ENCODE measurements around the gene TCF19.
"Not testable (repeated sequence)": the region's sequence is repeated elsewhere in the genome, so short reads cannot be mapped to it uniquely, and the experiment has no call there.

Gene TCF19

DNA sequence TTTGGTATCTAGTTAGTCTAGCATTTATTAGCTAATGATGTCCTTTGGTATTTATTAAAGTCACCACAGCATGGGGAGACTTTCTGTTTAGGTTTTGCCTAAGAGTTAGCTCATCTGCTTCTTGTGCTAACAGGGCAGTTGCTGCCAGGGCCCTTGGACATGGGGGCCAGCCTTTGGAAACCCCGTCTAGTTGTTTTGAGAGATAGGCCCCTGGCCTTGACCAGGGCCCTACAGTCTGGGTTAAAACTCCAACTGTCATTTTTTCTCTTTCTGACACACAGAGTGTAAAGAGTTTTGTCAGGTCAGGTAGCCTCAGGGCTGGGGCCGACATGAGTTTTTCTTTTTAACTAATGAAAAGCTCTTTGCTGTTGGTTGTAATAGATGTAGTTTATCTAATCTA lies 24.9 kb downstream of the TCF19 start:
- not testable (repeated sequence) for DNase-seq (ENCODE audit: low spot score)

DNA sequence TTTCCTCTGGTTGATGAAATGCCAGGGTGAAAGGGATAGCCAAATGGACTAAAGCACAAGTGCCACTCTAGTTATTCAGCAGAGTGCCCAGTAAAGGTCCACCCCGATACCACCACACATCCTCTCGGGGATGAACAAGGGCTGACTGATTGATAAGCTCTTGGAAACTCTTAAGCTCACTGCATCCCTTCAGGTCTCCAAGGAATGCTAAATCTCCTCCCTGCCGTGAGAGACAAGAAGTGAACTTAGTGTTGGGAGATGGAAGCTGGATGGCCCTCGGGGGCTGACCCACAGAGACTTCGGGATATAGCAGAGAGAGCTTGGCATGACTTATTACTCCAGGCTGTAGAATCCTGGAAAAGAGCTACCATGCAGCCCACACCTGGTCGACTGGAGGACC lies 25.5 kb downstream of the TCF19 start:
- DNase-seq (ENCODE audit: low spot score), result not testable (repeated sequence)

DNA sequence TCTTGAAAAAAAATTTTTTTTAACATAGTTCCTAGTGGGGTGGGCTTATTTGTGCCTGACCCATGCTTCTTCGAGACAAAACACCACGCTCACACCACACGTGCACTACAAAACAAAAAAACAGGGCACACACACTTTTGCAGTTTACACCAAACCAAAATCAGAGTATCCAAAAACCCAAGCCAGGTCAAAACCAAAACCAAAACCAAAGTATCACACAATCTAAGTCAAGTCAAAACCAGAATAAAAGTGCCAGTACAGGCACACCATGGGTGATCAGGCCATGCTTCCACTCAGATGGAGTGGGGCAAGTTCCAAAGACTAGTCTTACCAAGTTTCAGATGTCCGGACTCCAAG lies 27.3 kb downstream of the TCF19 start:
- DNase-seq (ENCODE audit: low spot score), result not testable (repeated sequence)

DNA sequence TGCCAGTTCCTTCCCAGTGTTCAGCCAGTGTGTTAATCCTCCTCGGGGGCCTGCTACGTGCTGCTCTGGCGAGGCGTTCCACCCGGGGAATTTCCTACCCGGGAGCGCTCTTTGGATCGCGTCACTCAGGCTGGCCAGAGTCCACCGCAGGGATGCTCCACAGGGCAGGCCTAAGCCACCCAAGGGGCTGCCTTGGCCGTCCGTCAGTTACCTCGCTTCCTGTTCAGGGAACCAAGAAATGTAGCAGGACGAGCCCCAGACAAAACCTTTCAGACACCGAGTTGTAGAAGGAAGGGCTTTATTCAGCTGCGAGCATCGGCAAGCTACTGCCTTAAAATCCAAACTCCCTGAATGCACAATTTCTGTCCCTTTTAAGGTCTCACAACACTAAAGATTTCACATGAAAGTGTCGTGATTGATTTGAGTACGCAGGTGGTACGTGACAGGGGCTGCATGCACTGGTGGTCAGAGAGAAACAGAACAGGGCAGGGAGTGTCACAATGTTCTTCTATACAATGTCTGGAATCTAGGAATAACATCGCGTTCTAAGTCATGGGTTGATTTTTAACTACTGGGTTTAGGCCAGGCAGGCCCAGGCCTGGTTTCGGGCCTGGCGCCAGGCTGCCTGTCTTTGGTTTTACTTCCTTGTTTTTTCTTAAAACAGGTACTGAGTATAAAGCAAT lies 27.8 kb downstream of the TCF19 start:
- no peak for DNase-seq (ENCODE audit: low spot score)

DNA sequence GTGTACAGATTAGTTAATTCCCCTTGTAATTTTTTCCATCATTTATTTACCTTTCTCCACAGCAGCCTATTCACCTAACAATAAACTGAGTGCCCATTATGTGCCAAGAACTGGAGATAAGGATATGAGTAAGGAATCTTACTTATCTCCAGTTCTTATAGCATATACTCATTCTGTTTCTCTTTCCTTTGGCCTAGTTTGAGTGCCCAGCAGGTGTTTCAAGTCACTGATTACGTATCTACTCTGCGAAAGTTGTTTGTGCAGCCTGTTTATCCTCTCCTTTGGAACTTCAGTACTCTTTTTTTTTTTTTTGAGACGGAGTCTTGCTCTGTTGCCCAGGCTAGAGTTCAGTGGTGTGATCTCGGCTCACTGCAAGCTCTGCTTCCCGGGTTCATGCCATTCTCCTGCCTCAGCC lies 29.4 kb downstream of the TCF19 start:
- DNase-seq (ENCODE audit: low spot score), result no peak

DNA sequence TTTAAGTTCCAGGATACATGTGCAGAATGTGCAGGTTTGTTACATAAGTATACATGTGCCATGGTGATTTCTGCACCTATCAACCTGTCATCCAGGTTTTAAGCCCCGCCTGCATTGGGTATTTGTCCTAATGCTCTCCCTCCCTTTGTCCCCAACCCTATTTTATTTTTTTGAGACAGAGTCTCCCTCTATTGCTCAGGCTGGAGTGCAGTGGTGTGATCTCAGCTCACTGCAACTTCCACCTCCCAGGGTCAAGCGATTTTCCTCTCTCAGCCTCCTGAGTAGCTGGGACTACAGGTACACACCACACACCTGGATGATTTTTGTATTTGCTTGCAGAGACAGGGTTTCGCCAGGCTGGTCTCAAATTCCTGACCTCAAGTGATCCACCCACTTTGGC lies 30.8 kb downstream of the TCF19 start:
- not testable (repeated sequence) for DNase-seq (ENCODE audit: low spot score)

DNA sequence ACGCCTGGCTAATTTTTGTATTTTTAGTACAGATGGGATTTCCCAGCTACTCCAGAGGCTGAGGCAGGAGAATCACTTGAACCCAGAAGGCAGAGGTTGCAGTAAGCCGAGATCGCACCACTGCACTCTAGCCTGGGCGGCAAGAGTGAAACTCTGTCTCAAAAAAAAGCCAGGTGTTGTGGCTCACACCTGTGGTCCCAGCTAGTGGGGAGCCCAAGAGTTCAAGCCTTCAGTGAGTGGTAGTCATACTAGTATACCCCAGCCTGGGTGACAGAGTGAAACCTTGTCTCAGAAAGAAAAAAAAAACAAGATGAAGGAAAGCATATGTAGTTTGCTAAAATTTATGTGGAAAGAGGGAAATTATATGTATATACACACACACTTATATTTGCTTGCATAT lies 32.1 kb downstream of the TCF19 start:
- DNase-seq (ENCODE audit: low spot score), result no peak

DNA sequence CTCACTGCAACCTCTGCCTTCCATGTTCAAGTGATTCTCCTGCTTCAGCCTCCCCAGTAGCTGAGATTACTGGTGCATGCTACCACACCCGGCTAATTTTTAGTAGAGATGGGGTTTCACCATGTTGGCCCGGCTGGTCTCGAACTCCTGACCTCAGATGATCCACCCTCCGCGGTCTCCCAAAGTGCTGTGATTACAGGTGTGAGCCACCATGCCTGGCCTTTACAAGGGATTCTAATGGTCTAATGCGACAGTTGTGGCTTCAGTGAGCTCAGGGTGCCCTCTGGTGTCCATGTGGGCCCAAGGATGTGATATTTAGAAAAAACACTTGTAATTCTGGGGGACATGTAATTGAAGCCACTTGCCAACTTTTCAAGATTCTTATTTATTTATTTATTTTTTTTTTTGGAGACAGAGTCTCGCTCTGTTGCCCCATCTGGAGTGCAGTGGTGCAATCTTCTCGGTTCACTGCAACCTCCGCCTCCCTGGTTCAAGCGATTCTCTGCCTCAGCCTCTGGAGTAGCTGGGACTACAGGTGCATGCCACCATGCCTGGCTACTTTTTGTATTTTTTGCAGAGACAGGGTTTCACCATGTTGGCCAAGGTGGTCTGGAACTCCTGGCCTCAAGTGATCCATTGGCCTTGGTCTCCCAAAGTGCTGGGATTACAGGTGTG lies 34.2 kb downstream of the TCF19 start:
- peak; percentile 50 for DNase-seq (ENCODE audit: low spot score)

DNA sequence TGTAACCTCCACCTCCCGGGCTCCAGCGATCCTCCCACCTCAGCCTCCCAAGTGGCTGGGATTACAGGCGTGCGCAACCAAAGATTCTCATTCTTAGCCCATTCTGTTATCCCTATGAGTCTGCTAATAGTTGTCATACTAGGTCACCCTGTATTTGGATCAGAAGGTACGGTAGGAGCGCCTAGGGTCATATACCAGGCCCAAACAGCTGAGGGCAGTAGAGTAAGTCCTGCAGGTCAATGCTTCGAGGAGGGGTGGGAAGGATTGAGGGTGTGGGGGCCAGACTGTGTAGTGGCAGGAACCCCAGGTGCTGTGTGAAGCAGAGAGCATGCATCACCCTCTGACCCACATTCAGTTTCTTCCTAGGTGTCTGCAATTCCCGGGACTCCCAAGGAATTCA lies 34.8 kb downstream of the TCF19 start:
- no peak for DNase-seq (ENCODE audit: low spot score)

DNA sequence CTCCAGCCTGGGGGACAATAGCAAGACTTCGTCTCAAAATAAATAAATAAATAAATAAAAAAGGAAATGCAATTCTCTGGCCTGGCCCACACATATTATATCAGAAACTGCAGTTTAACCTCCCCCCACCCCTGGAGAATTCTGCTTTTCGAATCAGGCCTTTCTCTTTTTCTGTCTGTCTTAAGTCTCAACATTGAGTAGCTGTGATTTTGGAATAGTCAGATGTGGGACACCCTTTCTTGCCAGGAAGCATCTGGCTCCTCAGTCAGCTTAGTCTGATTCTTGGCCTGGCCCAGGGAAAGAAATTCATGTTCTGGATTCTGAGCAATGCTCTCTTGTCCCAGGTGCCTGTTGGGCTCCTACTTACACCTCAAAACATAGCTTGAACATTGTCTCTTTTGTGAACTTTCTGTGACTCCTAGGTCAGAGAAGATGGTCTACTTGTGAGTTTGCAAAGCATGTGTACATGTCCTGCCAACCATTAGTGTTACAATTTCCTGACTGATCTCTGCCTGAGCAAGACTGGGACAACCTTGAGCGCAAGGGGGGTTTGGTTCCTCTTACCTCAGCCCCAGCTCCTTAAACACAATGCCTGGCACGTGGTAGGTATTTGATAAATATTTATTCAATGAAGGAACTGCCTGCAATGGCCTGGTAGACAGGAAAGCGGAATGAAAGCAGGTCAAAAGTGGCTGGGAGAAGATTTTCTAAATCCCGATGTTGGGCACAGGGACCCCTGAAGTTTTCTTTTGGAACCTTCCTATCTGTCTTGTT lies 35.9 kb downstream of the TCF19 start:
- no peak for DNase-seq (ENCODE audit: low spot score)

DNA sequence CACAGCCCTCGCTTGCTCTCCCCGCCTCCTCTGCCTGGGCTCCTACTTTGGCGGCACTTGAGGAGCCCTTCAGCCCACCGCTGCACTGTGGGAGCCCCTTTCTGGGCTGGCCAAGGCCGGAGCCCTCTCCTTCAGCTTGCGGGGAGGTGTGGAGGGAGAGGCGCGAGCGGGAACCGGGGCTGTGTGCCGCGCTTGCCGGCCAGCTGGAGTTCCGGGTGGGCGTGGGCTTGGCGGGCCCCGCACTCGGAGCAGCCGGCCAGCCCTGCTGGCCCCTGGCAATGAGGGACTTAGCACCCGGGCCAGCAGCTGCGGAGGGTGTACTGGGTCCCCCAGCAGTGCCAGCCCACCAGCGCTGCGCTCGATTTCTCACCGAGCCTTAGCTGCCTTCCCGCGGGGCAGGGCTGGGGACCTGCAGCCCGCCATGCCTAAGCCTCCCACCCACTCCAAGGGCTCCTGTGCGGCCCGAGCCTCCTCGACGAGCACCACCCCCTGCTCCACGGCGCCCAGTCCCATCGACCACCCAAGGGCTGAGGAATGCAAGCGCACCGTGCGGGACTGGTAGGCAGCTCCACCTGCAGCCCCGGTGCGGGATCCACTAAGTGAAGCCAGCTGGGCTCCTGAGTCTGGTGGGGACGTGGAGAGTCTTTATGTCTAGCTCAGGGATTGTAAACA lies 37.1 kb downstream of the TCF19 start:
- DNase-seq (ENCODE audit: low spot score), result not testable (repeated sequence)

DNA sequence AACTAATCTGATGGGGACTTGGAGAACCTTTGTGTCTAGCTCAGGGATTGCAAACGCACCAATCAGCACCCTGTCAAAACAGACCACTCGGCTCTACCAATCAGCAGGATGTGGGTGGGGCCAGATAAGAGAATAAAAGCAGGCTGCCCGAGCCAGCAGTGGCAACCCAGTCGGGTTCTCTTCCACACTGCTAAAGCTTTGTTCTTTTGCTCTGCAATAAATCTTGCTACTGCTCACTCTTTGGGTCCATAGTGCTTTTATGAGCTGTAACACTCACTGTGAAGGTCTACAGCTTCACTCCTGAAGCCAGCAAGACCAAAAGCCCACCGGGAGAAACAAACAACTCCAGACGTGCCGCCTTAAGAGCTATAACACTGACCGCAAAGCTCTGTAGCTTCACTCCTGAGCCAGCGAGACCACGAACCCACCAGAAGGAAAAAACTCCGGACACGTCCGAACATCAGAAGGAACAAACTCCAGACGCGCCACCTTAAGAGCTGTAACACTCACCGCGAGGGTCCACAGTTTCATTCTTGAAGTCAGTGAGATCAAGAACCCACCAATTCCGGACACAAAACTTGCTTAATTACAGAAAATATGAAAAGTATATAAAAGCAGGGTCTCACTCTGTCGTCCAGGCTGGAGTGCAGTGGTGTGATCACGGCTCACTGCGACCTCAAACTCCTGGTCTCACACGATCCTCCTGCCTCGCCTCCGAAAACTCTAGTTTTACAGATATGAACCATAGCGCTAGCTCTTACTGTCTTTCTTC lies 38.0 kb downstream of the TCF19 start:
- DNase-seq (ENCODE audit: low spot score), result not testable (repeated sequence)

DNA sequence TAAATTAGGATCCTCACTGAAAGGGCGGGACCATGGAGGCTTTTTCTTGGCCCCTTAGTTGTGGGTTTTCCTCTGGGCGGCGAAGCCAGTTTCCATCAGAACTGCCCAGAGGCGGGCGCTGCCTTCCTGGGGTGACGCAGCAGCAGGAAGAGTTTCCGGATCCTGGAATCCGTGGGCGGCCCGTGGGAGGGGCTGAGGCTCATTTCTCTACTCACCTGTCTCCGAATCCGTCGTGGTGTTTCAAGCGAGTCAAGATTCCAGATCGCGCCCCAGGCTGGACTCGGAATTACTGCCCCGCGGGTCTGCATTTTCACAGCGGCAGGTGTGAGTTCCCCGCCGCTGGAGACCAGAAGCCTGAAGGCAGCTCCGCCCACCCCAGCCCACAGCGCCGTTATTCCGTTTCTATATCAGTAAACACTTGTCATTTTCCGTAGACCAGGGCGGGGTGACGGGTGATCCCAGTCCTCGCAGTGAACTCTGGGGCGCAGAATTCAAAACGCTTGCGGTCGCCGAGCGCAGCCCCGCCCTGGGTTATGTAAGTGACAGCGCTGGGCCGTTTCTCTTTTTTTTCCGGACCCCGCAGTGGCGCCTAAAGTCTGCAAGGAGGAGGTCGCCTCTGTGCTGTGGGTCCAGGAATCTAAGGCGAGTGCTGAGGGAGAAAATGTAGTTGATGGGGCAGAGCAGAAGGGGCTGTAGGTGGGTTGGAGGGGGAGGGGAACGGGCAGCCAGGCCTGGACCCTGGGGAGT lies 39.3 kb downstream of the TCF19 start:
- peak; percentile 92 for DNase-seq (ENCODE audit: low spot score)

DNA sequence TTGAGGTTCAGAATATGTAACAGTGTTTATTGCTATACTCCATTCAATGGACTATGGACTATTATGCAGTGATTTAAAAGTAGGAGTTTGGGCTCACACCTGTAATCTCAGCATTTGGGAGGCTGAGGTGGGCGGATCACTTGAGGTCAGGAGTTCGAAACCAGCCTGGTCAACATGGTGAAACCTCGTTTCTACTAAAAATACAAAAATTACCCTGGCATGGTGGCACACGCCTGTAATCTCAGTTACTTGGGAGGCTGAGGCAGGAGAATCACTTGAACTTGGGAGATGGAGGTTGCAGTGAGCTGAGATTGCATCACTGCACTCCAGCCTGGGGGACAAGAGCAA lies 40.7 kb downstream of the TCF19 start:
- DNase-seq (ENCODE audit: low spot score), result not testable (repeated sequence)

DNA sequence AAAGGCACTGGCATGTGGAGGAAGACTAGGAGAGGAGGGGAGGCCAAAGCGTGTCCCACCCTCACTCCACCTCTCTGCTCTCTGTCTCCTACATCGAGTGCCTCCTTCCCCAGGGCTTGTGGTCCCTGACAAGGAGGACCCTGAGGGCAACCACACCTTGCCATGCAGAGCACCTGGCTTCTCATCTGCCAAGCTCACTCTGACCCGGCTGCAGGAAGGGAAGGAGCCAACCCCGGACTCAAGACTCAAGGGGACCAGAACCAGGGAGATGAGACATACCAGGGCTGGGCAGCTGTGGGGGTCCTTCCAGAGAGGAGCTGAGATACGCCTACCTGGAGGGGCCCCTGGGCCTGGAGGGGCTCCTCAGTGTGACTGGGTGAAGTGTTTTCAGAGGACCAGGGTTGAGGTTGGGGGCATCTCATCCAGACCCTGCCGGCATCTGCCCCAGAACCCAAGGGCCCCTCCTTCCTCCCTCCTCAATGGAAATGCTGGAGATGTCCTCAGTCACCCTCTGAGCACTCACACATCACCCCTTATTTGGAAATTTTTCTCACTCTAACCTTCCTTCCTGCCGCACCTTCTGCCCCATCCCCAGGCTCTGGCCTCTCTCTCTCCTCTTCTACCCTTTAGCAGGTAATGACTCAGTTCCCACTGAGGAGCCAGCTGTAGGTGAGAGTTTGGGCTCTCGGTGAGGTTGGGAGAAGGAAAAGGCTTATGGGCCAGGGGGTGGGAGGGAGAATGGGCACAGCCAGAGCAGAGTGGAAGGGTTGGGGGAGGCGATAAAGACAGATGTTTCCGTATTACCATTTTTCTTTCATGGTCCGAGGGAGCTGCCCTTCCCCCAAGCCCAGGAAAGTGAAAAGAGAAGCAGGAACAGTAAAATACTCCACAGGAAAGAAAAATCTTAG lies 44.1 kb downstream of the TCF19 start:
- peak; percentile 19 for DNase-seq (ENCODE audit: low spot score)

DNA sequence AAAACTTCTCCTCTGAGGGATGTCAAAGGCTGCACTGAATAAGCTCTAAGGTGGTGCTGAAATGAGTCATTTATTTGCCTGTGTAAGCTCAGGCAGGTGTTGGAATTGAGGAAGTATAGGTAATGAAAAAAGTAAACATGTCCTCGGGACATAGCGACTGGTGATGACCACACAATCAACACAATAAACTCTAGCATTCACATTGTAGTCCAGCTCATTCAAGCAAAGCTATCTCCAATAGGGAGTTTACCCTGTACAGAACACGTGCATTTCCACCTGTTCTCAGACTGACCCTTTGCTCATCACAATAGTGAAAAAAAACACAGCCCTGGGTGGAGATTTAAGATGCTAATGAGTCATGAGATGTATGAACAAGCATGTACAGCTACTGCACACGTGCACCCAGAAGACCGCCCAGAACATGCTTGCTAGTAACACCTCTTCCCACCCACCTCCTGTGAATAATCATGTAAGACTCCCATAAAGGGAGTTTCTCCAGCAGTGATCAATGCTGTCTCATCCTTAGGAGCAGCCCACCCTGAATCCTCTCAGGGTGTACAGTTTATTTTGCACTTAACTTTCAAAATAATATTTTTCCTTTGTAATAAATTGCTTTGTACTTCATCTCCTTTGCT lies 45.1 kb downstream of the TCF19 start:
- peak; percentile 47 for DNase-seq (ENCODE audit: low spot score)

DNA sequence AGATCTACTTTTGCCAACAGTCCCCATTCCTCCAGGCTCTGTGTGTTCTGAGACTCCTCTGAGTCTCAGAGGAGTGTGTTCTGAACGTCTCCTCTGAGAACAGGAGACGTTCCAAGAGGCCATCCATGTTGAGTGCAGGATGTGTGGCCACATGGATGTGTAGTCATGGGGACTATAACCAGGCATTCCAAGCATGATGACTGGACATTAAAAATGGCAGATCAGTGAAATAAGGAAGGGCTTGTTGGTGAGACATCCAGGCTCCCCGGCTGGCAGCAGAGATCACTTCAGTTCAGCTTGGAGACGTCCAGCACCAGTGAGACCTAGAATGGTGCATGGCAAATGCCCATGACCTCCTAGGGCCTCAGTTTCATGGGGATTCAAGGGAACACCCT lies 46.4 kb downstream of the TCF19 start:
- DNase-seq (ENCODE audit: low spot score), result no peak

DNA sequence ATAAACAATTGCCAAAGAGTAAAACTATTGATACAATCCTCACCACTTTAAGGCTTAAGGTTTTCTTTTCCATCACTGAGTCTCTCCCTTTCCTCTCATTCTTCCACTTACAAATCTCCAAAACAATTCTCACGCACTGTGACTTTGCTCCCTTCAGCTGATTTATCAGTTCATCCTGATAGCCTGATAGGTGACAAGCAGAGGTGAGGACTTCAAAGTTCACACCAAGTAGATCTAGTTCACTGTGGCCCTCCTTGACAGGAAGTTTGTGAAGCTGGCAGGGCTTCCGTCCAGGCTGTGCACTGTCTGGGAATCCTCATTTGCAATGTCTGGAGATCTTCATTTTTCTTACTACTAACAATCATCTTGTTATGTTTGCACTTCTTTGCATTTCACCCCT lies 47.2 kb downstream of the TCF19 start:
- DNase-seq (ENCODE audit: low spot score), result no peak

DNA sequence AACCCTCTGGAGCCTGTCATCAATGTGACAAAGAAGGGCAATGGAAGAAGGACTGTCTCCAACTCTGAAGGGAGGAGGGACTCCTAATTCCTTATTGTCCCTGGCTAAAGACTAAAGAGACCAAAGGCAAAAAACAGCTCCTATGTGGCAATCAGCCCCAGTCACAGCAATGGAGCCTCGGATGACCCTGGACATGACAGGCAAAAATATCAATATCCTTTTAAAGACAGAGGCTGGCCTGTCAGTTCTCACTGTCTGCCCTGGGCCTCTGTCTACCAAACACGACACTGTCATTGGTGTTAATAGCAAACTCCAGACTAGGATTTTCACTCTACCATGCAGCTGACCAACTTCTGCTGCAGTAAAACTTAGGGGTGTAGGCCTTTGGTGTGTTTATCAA lies 50.1 kb downstream of the TCF19 start:
- no peak for DNase-seq (ENCODE audit: low spot score)

DNA sequence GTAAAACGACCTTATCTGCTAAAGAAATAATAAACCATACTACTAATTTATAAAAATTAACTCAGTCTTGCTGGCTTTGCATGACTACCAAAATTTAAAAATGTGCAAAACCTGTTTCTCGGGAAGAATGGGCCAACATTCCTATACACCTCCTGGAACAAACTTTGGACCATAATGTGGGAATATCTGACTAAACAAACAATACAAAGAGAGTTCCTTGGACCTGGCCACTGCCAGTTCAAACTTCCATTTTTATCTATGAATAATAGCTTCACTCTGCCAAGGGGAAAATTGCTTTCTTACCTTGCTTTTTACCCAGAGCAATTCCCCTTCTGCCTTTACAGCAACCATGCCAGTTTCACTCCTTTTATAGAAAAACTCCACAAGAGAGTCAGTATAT lies 50.7 kb downstream of the TCF19 start:
- DNase-seq (ENCODE audit: low spot score), result no peak

Data from CD4-positive, alpha-beta T cell treated with Interleukin-6 at 100 ng/mL for 8 hours (primary cell).